Activated CD4-positive, alpha-beta T cell treated with anti-CD3 and anti-CD28 coated beads for 36 hours (primary cell): ENCODE measurements around the gene TMSB15C. TPM values are rescaled to one million over a fixed set of nuclear protein-coding genes. Genes with fewer than 3 reads are reported as not detected.

ENCODE experiments used
- ATAC-seq: fragments of 200-7000 bp; cut with Tn5 transposase; one replicate; pipeline ENCODE4 v1.10.0; 2021; ENCODE audit warnings: mild to moderate bottlenecking, moderate library complexity
- CTCF ChIA-PET: fragments of 350-600 bp; sonication (Branson Sonifier 250); formaldehyde crosslinking; loops from one replicate; lab custom pipeline; 2021; ENCODE audit warnings: antibody characterized with exemption; lab: Charles Lee
- POLR2A ChIA-PET: fragments of 350-600 bp; sonication (Branson Sonifier 250); formaldehyde crosslinking; loops from one replicate; lab custom pipeline; 2021; ENCODE audit warnings: antibody characterized with exemption, inconsistent platforms; lab: Charles Lee
- DNase-seq: peaks from one replicate; pipeline ENCODE4 v3.0.0-alpha.2; 2020
- H3K27ac Mint-ChIP-seq: one replicate; pipeline ENCODE4 v1.8.0; 2021; ENCODE audit warnings: mixed read lengths
- H3K27me3 Mint-ChIP-seq: one replicate; pipeline ENCODE4 v1.8.0; 2021; ENCODE audit warnings: mixed read lengths
- H3K36me3 Mint-ChIP-seq: one replicate; pipeline ENCODE4 v1.8.0; 2021; ENCODE audit warnings: low read depth, mixed read lengths
- H3K4me1 Mint-ChIP-seq: one replicate; pipeline ENCODE4 v1.8.0; 2021; ENCODE audit warnings: mixed read lengths
- H3K4me3 Mint-ChIP-seq: one replicate; pipeline ENCODE4 v1.8.0; 2021; ENCODE audit warnings: mild to moderate bottlenecking, moderate library complexity, mixed read lengths
- H3K9me3 Mint-ChIP-seq: one replicate; pipeline ENCODE4 v1.8.0; 2021; ENCODE audit warnings: low read depth, mixed read lengths
- intact Hi-C, 2 experiments: fragments of 100-400 bp; cut with DNase I in 1 of 2; cut with micrococcal nuclease in 1 of 2; formaldehyde crosslinking; loops; one replicate each; pipeline versions ENCODE4 v1.14.2 to v1.15.1; 2022 to 2024; cut with DNase I, micrococcal nuclease
- total RNA-seq, 2 experiments: library from RNA; stranded (reverse); gene quantifications; one replicate each; pipeline ENCODE4 v1.2.3, GENCODE V29; 2021

TMSB15C gene
- total RNA-seq, 2 experiments from 2014 or later: 2.3 to 3.3 TPM

- H3K27ac Mint-ChIP-seq: no peak overlapping the region
- intact Hi-C loops: no loop called here
- no peaks in the 10 kb centered on the region for H3K9me3 Mint-ChIP-seq
- no peaks in the 10 kb centered on the region for H3K36me3 Mint-ChIP-seq
- no peak overlapping the region for H3K4me3 Mint-ChIP-seq
- H3K4me1 Mint-ChIP-seq: no peaks in the 10 kb centered on the region
- no peak for DNase-seq
- ChIA-PET POLR2A (no interaction called here), CTCF (no interaction called here)
- peaks cover 12% of the 10 kb centered on the region for H3K27me3 Mint-ChIP-seq
- no peak for ATAC-seq
Observed at GRCh38 chrX:104041003-104041402, 35.0 kb downstream of the TMSB15C start.

DNA sequence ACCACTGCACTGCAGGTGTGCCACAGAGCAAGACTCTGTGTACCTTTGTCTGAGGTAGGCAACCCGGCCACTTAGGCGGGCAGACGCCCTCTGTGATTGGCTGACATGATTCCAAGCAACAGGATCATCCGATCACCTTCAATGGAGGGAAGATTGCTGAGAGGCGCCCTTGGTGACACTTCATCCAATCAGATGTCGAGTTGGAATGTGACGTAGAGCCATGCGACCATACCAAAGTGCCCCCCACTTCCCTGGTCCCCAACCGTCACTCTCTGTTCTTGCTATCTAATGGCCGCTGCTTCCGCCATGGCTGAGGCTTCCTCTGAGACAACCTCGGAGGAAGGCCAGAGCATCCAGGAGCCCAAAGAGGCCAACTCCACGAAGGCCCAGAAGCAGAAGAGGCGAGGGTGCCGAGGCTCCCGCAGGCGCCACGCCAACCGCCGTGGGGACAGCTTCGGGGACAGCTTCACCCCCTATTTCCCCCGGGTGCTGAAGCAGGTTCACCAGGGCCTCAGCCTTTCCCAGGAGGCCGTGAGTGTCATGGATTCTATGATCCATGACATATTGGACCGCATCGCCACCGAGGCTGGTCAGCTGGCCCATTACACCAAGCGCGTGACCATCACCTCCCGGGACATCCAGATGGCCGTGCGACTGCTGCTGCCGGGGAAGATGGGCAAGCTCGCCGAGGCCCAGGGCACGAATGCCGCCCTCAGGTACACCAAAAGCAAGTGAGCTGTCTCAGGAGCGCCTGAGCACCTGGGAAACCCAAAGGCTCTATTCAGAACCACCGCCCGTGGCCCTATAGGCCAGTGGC is 36.1 kb downstream of the TMSB15C start, which contains the start of gene H2BW2:
TSS of gene H2BW2 (plus strand) at position 268 of the 817 bp plus-strand sequence. CDS start at position 307, 39 bp downstream.
- no peak within 1 kb of the TSS for H3K27ac Mint-ChIP-seq
- ATAC-seq (no peak), DNase-seq (no peak)
- intact Hi-C loops: no loop called here
- CTCF ChIA-PET: no interaction called here
- H3K36me3 Mint-ChIP-seq: no peaks in the 10 kb centered on the region
- no peaks in the 10 kb centered on the region for H3K9me3 Mint-ChIP-seq
- no peak within 1 kb of the TSS for H3K4me3 Mint-ChIP-seq
- POLR2A ChIA-PET: no interaction called here
- no peaks in the 10 kb centered on the region for H3K4me1 Mint-ChIP-seq
- peaks cover 16% of the 10 kb centered on the region for H3K27me3 Mint-ChIP-seq

Other genes with a start within 250 kb of the TMSB15C start
- gene RAB9B, start 244.0 kb downstream of the TMSB15C start, total RNA-seq: under 1 TPM; 0.37 to 0.48 TPM
- gene TMSB15B, start 113.6 kb downstream of the TMSB15C start, total RNA-seq: 1 to 10 TPM; 4.1 to 7.3 TPM
- gene H2BW1, start 62.5 kb downstream of the TMSB15C start, total RNA-seq: not detected
- gene H2BW2, start 36.3 kb downstream of the TMSB15C start, total RNA-seq: not detected
- 1 to 10 TPM in 1 of 2 experiments, under 1 TPM in 1; 0.53 to 1.0 TPM for gene ZCCHC18, start 36.3 kb upstream of the TMSB15C start, total RNA-seq
- gene SLC25A53, start 80.8 kb upstream of the TMSB15C start, total RNA-seq: 1 to 10 TPM; 3.5 to 5.1 TPM
- gene FAM199X, start 90.2 kb upstream of the TMSB15C start, total RNA-seq: 1 to 10 TPM; 5.0 to 7.6 TPM
- not detected for gene ESX1, start 178.7 kb upstream of the TMSB15C start, total RNA-seq